K562 (cell line): Measurements from ENCODE around the gene DHRS3. TPM values are rescaled to one million over a fixed set of nuclear protein-coding genes. Genes with fewer than 3 reads are reported as not detected.

ENCODE experiments used
- ATF3 ChIP-seq, 2 experiments: fragments of 450-650 bp in 1 of 2; sonication (generic) in 1 of 2; formaldehyde crosslinking in 1 of 2; IDR thresholded peaks in 1 of 2; conservative IDR thresholded peaks in 1 of 2; 2 replicates each; pipeline versions ENCODE4 v1.6.1 to v1.8.1; 2016 to 2023; ENCODE audit warnings: mild to moderate bottlenecking in 2 of 2, moderate library complexity in 2 of 2, inconsistent platforms in 1 of 2, missing genetic modification reagents in 1 of 2
- DMBX1 ChIP-seq: fragments of 250-450 bp; sonication (Bioruptor Pico); IDR thresholded peaks from 2 replicates; pipeline ENCODE4 v1.8.0; 2022; ENCODE audit warnings: inconsistent platforms, mild to moderate bottlenecking, moderate library complexity, borderline replicate concordance
- TAL1 ChIP-seq: fragments of 450-650 bp; IDR thresholded peaks from 2 replicates; pipeline ENCODE4 v1.6.1; 2016; ENCODE audit warnings: mild to moderate bottlenecking
- XRCC5 ChIP-seq: fragments of 200-400 bp; formaldehyde crosslinking; IDR thresholded peaks from 2 replicates; pipeline ENCODE4 v1.6.1; 2017; ENCODE audit warnings: low read depth, mild to moderate bottlenecking, low read length
- ZKSCAN1 ChIP-seq: fragments of 150-350 bp; IDR thresholded peaks from 2 replicates; pipeline ENCODE4 v1.6.1; 2016; ENCODE audit warnings: low read depth, low read length
- ZNF408 ChIP-seq: fragments of 250-450 bp; sonication (Bioruptor Pico); IDR thresholded peaks from 2 replicates; pipeline ENCODE4 v1.4.0; 2020; ENCODE audit warnings: low read depth, mild to moderate bottlenecking, moderate library complexity
- ZNF699 ChIP-seq: fragments of 250-450 bp; sonication (Bioruptor Pico); IDR thresholded peaks from 2 replicates; pipeline ENCODE4 v1.8.0; 2021; ENCODE audit warnings: mild to moderate bottlenecking, moderate library complexity; ENCODE audit not compliant: insufficient replicate concordance
- polyA plus RNA-seq, 8 experiments: library from polyadenylated mRNA; depleted of rRNA in 4 of 8; stranded (reverse) in 5 of 8; unstranded in 3 of 8; fragments of >200 nt; fragmentation: Nextera tagmentation in 2 of 8; fragmentation: Illumina TruSeq in 1 of 8; extraction: Ambion mirVana in 2 of 8; extraction: Trizol in 1 of 8; gene quantifications; 2 replicates each; pipeline versions ENCODE4 v1.2.1 to v1.2.3, GENCODE V29; 2011 to 2014; ENCODE audit warnings: inconsistent platforms in 1 of 8, missing spikeins in 1 of 8
- total RNA-seq, 7 experiments: library from RNA; depleted of rRNA in 6 of 7; stranded (reverse); fragments of >200 nt in 6 of 7; fragmentation: Illumina TruSeq in 2 of 7; extraction: Trizol in 2 of 7; gene quantifications; 2 replicates each; pipeline versions ENCODE4 v1.2.1 to v1.2.3, GENCODE V29; 2011 to 2021; ENCODE audit warnings: low replicate concordance in 1 of 7

The DHRS3 gene
- total and polyA plus RNA-seq, 9 of the 15 experiments (the other 6 are each of a cell fraction or from before 2014, with no cell fraction given), result 21.0 to 116 (median 58.7) TPM

GRCh38 chr1:12601700-12602658 lies 16.0 kb downstream of the DHRS3 start (continued):
- TF ChIP-seq DMBX1, result no peak
- peak; percentile 51 for TF ChIP-seq ATF3 (IDR thresholded peaks at IDR 0.05)
- TF ChIP-seq ATF3 (CRISPR knock-in tag; conservative IDR thresholded peaks at IDR 0.05), result no peak; the same call in 1 of the 2 replicates
- TF ChIP-seq XRCC5, result 0 out of 2 replicates have a peak, but pooled peaks have one; percentile 36
- TF ChIP-seq TAL1, result no peak
- TF ChIP-seq ZKSCAN1, result peak; percentile 96
- no peak for TF ChIP-seq ZNF408
- no peak for TF ChIP-seq ZNF699 (CRISPR knock-in tag)
- TF ChIP-seq, all 486 proteins: peak for 44
